Transverse colon (tissue), 4 donors: ENCODE results near the gene ATP8A1. TPM values are rescaled to one million over a fixed set of nuclear protein-coding genes. Genes with fewer than 3 reads are reported as not detected.
A peak's percentile ranks its signal among the peaks of the same experiment; 100 is the strongest.

Experiments
- DNase-seq: peaks from one replicate; pipeline ENCODE4 v3.0.0-alpha.2; 2019
- H3K27ac ChIP-seq, 4 donors: fragments of 200-600 bp; sonication (generic); 2 replicates each; pipeline ENCODE4 v1.5.1; 2016 to 2018; ENCODE audit warnings: inconsistent platforms in 4 of 4
- H3K27me3 ChIP-seq: fragments of 200-600 bp; sonication (generic); 2 replicates; pipeline ENCODE4 v1.5.1; 2017; ENCODE audit warnings: inconsistent platforms
- H3K36me3 ChIP-seq, 4 donors: fragments of 200-600 bp; sonication (generic); 2 replicates each; pipeline ENCODE4 v1.5.1; 2017 to 2019; ENCODE audit warnings: inconsistent platforms in 4 of 4
- H3K4me1 ChIP-seq, 4 donors: fragments of 200-600 bp; sonication (generic); 2 replicates each; pipeline ENCODE4 v1.5.1; 2017 to 2020; ENCODE audit warnings: inconsistent platforms in 4 of 4
- H3K4me3 ChIP-seq, 4 donors: fragments of 200-600 bp; sonication (generic); 1 replicate in 1 of 4; 2 replicates in 3 of 4; pipeline versions ENCODE4 v1.5.1 to v1.6.1; 2017 to 2019; ENCODE audit warnings: inconsistent platforms in 4 of 4
- H3K9me3 ChIP-seq, 2 donors: fragments of 200-600 bp; sonication (generic); 2 replicates each; pipeline ENCODE4 v1.5.1; 2017 to 2019; ENCODE audit warnings: inconsistent platforms in 2 of 2
- EP300 ChIP-seq: sonication (generic); formaldehyde crosslinking; IDR thresholded peaks from one replicate; pipeline ENCODE4 v1.6.1; 2017; ENCODE audit warnings: antibody characterized with exemption, low read depth
- POLR2A ChIP-seq: fragments of 450-650 bp; IDR thresholded peaks from one replicate; pipeline ENCODE4 v1.6.1; 2016; ENCODE audit warnings: antibody characterized with exemption, mild to moderate bottlenecking, moderate library complexity
- POLR2AphosphoS5 ChIP-seq, 3 donors: sonication (generic); formaldehyde crosslinking; IDR thresholded peaks; one replicate each; pipeline ENCODE4 v1.6.1; 2016; ENCODE audit warnings: antibody characterized with exemption in 3 of 3
- WGBS, 2 donors: methylation state at CpG; one replicate each; pipeline ENCODE4 v1.1.5; 2018; ENCODE audit warnings: low coverage in 1 of 2; 5-methylcytosine and 5-hydroxymethylcytosine counted together
- in situ Hi-C, 4 donors: fragments of 200-750 bp; cut with MboI; loops; one replicate each; pipeline versions ENCODE4 v1.15.0 to v1.15.1; 2017; ENCODE audit warnings: low sequenced_read_pairs in 3 of 4, low pct_ligation_motif_present in 1 of 4, low pct_unique_long_range_greater_than_20kb in 1 of 4
- intact Hi-C: fragments of 100-400 bp; cut with DNase I; formaldehyde crosslinking; loops from one replicate; pipeline ENCODE4 v1.15.1; 2023; ENCODE audit warnings: low total_unique reads
- total RNA-seq, 4 donors: library from RNA; depleted of rRNA; stranded (reverse); fragments of >200 nt; gene quantifications; one replicate each; pipeline ENCODE4 v1.1.0, GENCODE V29; 2016
- TF ChIP-seq, protein P1 (sequence below), 5 experiments: fragments of 200-600 bp in 3 of 5; fragments of 450-650 bp in 2 of 5; sonication (generic) in 3 of 5; IDR thresholded peaks; 1 replicate in 2 of 5; 2 replicates in 3 of 5; pipeline ENCODE4 v1.5.1; 2016 to 2017; ENCODE audit warnings: antibody characterized with exemption in 5 of 5, inconsistent platforms in 3 of 5, mild to moderate bottlenecking in 2 of 5, moderate library complexity in 1 of 5

ATP8A1 gene
- total RNA-seq, 4 donors from 2014 or later, result 72.2 to 255 (median 166) TPM

GRCh38 chr4:42492962-42493361 is 163.9 kb downstream of the ATP8A1 start:
- in situ Hi-C loops (no loop called here), intact Hi-C loops (no loop called here)
- Histone ChIP-seq H3K9me3 (no peaks in the 10 kb centered on the region), H3K4me1 (peaks cover 0 to 5% (median 0%) of the 10 kb centered on the region in 4 donors), H3K27me3 (no peaks in the 10 kb centered on the region), H3K4me3 (no peak overlapping the region), H3K27ac (no peak overlapping the region), H3K36me3 (no peaks in the 10 kb centered on the region)
- DNase-seq, result peak; percentile 24
- TF ChIP-seq POLR2AphosphoS5 (IDR thresholded peaks at IDR 0.05) (no peak), EP300 (no peak), POLR2A (no peak)
- TF ChIP-seq, protein P1, sequence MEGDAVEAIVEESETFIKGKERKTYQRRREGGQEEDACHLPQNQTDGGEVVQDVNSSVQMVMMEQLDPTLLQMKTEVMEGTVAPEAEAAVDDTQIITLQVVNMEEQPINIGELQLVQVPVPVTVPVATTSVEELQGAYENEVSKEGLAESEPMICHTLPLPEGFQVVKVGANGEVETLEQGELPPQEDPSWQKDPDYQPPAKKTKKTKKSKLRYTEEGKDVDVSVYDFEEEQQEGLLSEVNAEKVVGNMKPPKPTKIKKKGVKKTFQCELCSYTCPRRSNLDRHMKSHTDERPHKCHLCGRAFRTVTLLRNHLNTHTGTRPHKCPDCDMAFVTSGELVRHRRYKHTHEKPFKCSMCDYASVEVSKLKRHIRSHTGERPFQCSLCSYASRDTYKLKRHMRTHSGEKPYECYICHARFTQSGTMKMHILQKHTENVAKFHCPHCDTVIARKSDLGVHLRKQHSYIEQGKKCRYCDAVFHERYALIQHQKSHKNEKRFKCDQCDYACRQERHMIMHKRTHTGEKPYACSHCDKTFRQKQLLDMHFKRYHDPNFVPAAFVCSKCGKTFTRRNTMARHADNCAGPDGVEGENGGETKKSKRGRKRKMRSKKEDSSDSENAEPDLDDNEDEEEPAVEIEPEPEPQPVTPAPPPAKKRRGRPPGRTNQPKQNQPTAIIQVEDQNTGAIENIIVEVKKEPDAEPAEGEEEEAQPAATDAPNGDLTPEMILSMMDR (IDR thresholded peaks at IDR 0.05), result no peak
- WGBS, 2 donors, result 50 to 52% methylated on average over 7 of the region's 7 CpGs

- Histone ChIP-seq H3K9me3 (no peaks in the 10 kb centered on the region), H3K4me3 (no peak overlapping the region), H3K27me3 (no peaks in the 10 kb centered on the region), H3K27ac (no peak overlapping the region), H3K4me1 (peaks cover 0 to 5% (median 0%) of the 10 kb centered on the region in 4 donors), H3K36me3 (no peaks in the 10 kb centered on the region)
- TF ChIP-seq EP300 (no peak), POLR2A (no peak), POLR2AphosphoS5 (IDR thresholded peaks at IDR 0.05) (no peak)
- TF ChIP-seq, protein P1 (IDR thresholded peaks at IDR 0.05), result no peak
- intact Hi-C loops, result no loop called here
- DNase-seq, result no peak
- in situ Hi-C loops, result no loop called here
- 77 to 83% methylated on average over 3 of the region's 3 CpGs for WGBS, 2 donors
These were observed 166.9 kb downstream of the ATP8A1 start for GRCh38 chr4:42490015-42490414.

DNA sequence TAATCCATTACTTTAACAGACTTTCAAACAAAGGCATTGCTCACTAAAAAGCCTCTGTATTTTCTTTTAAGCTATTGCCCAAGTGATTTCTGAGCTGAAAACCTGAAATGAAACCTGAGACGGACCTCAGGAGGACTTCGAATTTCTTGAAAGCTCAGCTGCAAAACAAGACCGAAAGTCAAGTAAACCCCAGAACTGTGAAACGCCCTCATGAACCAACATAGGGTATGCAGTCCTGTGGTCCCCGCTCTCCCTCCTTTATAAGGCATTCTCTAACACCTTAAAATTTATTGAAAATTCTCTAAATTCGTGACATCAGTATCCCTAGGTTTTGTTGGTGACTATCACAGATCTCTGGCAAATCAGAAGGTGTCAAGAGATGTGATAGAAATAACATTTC is 167.8 kb downstream of the ATP8A1 start:
- Histone ChIP-seq H3K9me3 (no peaks in the 10 kb centered on the region), H3K4me1 (peaks cover 0 to 5% (median 0%) of the 10 kb centered on the region in 4 donors), H3K36me3 (no peaks in the 10 kb centered on the region), H3K4me3 (no peak overlapping the region), H3K27me3 (no peaks in the 10 kb centered on the region), H3K27ac (no peak overlapping the region)
- no peak for DNase-seq
- intact Hi-C loops, result no loop called here
- WGBS, 2 donors, result 65 to 94% methylated on average over 5 to 6 of the region's 6 CpGs
- in situ Hi-C loops, result no loop called here
- TF ChIP-seq POLR2A, result no peak
- TF ChIP-seq, protein P1 (IDR thresholded peaks at IDR 0.05), result no peak
- TF ChIP-seq POLR2AphosphoS5 (IDR thresholded peaks at IDR 0.05), result no peak
- TF ChIP-seq EP300, result no peak

DNA sequence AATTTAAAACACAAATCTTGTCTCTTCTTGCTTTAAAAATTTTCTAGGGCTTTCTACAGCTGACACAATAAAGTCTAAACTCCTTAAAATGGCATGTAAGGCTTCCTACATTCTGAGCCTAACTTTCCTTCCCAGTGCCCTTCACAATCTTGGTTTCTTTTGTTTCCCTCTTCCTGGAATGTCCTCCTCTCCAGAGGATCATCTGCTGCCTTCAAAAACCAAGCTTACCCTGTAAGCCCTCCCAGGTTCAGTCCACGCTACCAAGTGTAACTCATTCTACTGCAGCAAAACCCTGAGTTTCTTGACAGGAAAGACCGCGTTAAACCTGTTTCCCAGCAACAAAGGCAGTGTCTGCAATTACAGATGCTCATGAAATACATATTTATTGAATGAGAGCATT is 168.4 kb downstream of the ATP8A1 start:
- TF ChIP-seq POLR2AphosphoS5 (IDR thresholded peaks at IDR 0.05) (no peak), EP300 (no peak), POLR2A (no peak)
- TF ChIP-seq, protein P1 (IDR thresholded peaks at IDR 0.05), result no peak
- 76 to 83% methylated on average over 3 of the region's 3 CpGs for WGBS, 2 donors

More for the DNA sequence above, 168.4 kb downstream of the ATP8A1 start:
- H3K4me3 ChIP-seq, result no peak overlapping the region
- no peak for DNase-seq
- H3K9me3 ChIP-seq, result no peaks in the 10 kb centered on the region
- no peak overlapping the region for H3K27ac ChIP-seq
- H3K27me3 ChIP-seq, result no peaks in the 10 kb centered on the region
- intact Hi-C loops, result no loop called here
- no peaks in the 10 kb centered on the region for H3K36me3 ChIP-seq
- in situ Hi-C loops, result no loop called here
- H3K4me1 ChIP-seq, result peaks cover 0 to 5% (median 0%) of the 10 kb centered on the region in 4 donors
